HEK293 (cell line): ENCODE data around the gene SIDT1.
"Not testable (repeated sequence)": the region's sequence is repeated elsewhere in the genome, so short reads cannot be mapped to it uniquely, and the experiment has no call there.

ENCODE experiments used
- CTCF ChIA-PET: fragments of 350-600 bp; formaldehyde crosslinking; extraction: SDS; loops from one replicate; lab custom pipeline; 2021; ENCODE audit warnings: antibody characterized with exemption; lab: Yijun Ruan, JAX
- POLR2A ChIA-PET: fragments of 300-600 bp; formaldehyde crosslinking; extraction: SDS; loops from one replicate; lab custom pipeline; 2020; ENCODE audit warnings: antibody characterized with exemption, inconsistent platforms; lab: Yijun Ruan, JAX
- H3K27ac ChIP-seq: fragments of 200-500 bp; sonication (Bioruptor generic); 2 replicates; pipeline ENCODE4 v1.5.1; 2014; ENCODE audit warnings: low read depth, low read length, control low read depth, inconsistent platforms; ENCODE audit errors: extremely low read depth
- H3K36me3 ChIP-seq, 2 experiments: fragments of 200-500 bp in 1 of 2; sonication (Bioruptor generic) in 1 of 2; 1 replicate in 1 of 2; 2 replicates in 1 of 2; pipeline ENCODE4 v1.5.1; 2014 to 2017; ENCODE audit warnings: inconsistent platforms in 2 of 2, low read length in 2 of 2; ENCODE audit not compliant: control insufficient read depth in 2 of 2, insufficient read depth in 1 of 2
- H3K4me1 ChIP-seq: fragments of 200-500 bp; sonication (Bioruptor generic); 2 replicates; pipeline ENCODE4 v1.5.1; 2014; ENCODE audit warnings: mild to moderate bottlenecking, low read length, inconsistent platforms; ENCODE audit not compliant: control insufficient read depth, insufficient read depth
- H3K4me3 ChIP-seq: 2 replicates; pipeline ENCODE4 v1.5.1; 2011; ENCODE audit warnings: low read depth, mild to moderate bottlenecking, control low read depth, low read length, moderate library complexity
- H3K9me3 ChIP-seq: fragments of 200-500 bp; sonication (Bioruptor generic); 2 replicates; pipeline ENCODE4 v1.5.1; 2014; ENCODE audit warnings: low read depth, low read length, inconsistent platforms; ENCODE audit not compliant: control insufficient read depth, insufficient read depth
- GLIS1 ChIP-seq: fragments of 450-650 bp; formaldehyde crosslinking; IDR thresholded peaks from 2 replicates; pipeline ENCODE4 v1.5.1; 2016; ENCODE audit warnings: missing biosample characterization, missing genetic modification characterization
- SCRT2 ChIP-seq: fragments of 450-650 bp; formaldehyde crosslinking; IDR thresholded peaks from 2 replicates; pipeline ENCODE4 v1.5.1; 2016; ENCODE audit warnings: missing biosample characterization, missing genetic modification characterization
- ZBTB21 ChIP-seq: fragments of 450-650 bp; formaldehyde crosslinking; IDR thresholded peaks from 2 replicates; pipeline ENCODE4 v1.5.1; 2017; ENCODE audit warnings: missing biosample characterization, missing genetic modification characterization
- ZNF140 ChIP-seq: fragments of 450-650 bp; formaldehyde crosslinking; IDR thresholded peaks from 2 replicates; pipeline ENCODE4 v1.5.1; 2016; ENCODE audit warnings: missing biosample characterization, missing genetic modification characterization
- ZNF202 ChIP-seq: fragments of 450-650 bp; formaldehyde crosslinking; IDR thresholded peaks from 2 replicates; pipeline ENCODE4 v1.5.1; 2016; ENCODE audit warnings: missing biosample characterization, missing genetic modification characterization, borderline replicate concordance
- ZNF335 ChIP-seq: fragments of 450-650 bp; formaldehyde crosslinking; conservative IDR thresholded peaks from 2 replicates; pipeline ENCODE4 v1.5.1; 2016; ENCODE audit warnings: missing biosample characterization, missing genetic modification characterization
- ZNF366 ChIP-seq: fragments of 450-650 bp; formaldehyde crosslinking; conservative IDR thresholded peaks from 2 replicates; pipeline ENCODE4 v1.5.1; 2016; ENCODE audit warnings: missing biosample characterization, missing genetic modification characterization
- ZNF423 ChIP-seq: fragments of 450-650 bp; formaldehyde crosslinking; IDR thresholded peaks from 2 replicates; pipeline ENCODE4 v1.5.1; 2016; ENCODE audit warnings: missing biosample characterization, missing genetic modification characterization
- ZNF488 ChIP-seq: fragments of 450-650 bp; formaldehyde crosslinking; IDR thresholded peaks from 2 replicates; pipeline ENCODE4 v1.5.1; 2016; ENCODE audit warnings: missing biosample characterization, missing genetic modification characterization
- ZNF610 ChIP-seq: fragments of 450-650 bp; formaldehyde crosslinking; IDR thresholded peaks from 2 replicates; pipeline ENCODE4 v1.5.1; 2016; ENCODE audit warnings: missing biosample characterization, missing genetic modification characterization, borderline replicate concordance
- ZNF629 ChIP-seq: fragments of 450-650 bp; formaldehyde crosslinking; IDR thresholded peaks from 2 replicates; pipeline ENCODE4 v1.5.1; 2017; ENCODE audit warnings: missing biosample characterization, missing genetic modification characterization
- ZNF658 ChIP-seq: fragments of 450-650 bp; formaldehyde crosslinking; IDR thresholded peaks from 2 replicates; pipeline ENCODE4; 2016; ENCODE audit warnings: missing biosample characterization, missing genetic modification characterization
- ZNF677 ChIP-seq: fragments of 450-650 bp; IDR thresholded peaks from 2 replicates; pipeline ENCODE4 v1.5.0; 2018; ENCODE audit warnings: missing biosample characterization, mild to moderate bottlenecking, missing genetic modification characterization, moderate library complexity
- ZNF76 ChIP-seq: fragments of 450-650 bp; formaldehyde crosslinking; IDR thresholded peaks from 2 replicates; pipeline ENCODE4; 2016; ENCODE audit warnings: low read depth, missing biosample characterization, missing genetic modification characterization, borderline replicate concordance
- ZNF785 ChIP-seq: fragments of 450-650 bp; formaldehyde crosslinking; IDR thresholded peaks from 2 replicates; pipeline ENCODE4 v1.5.1; 2016; ENCODE audit warnings: missing biosample characterization, missing genetic modification characterization
- ZSCAN18 ChIP-seq: fragments of 450-650 bp; formaldehyde crosslinking; IDR thresholded peaks from 2 replicates; pipeline ENCODE4 v1.5.1; 2016; ENCODE audit warnings: missing biosample characterization, missing genetic modification characterization
- TF ChIP-seq, protein P1 (sequence below): fragments of 450-650 bp; formaldehyde crosslinking; IDR thresholded peaks from 2 replicates; pipeline ENCODE4; 2016; ENCODE audit warnings: missing biosample characterization, missing genetic modification characterization
- TF ChIP-seq, protein P2 (sequence below): fragments of 450-650 bp; formaldehyde crosslinking; IDR thresholded peaks from 2 replicates; pipeline ENCODE4 v1.5.1; 2016; ENCODE audit warnings: missing biosample characterization, missing genetic modification characterization, low read depth
- TF ChIP-seq, protein P3 (sequence below): fragments of 450-650 bp; formaldehyde crosslinking; IDR thresholded peaks from 2 replicates; pipeline ENCODE4 v1.5.1; 2016; ENCODE audit warnings: missing biosample characterization, missing genetic modification characterization
- TF ChIP-seq, protein P4 (sequence below): fragments of 450-650 bp; formaldehyde crosslinking; IDR thresholded peaks from 2 replicates; pipeline ENCODE4 v1.5.1; 2016; ENCODE audit warnings: missing biosample characterization, missing genetic modification characterization, low read depth
- TF ChIP-seq, protein P5 (sequence below): IDR thresholded peaks from 2 replicates; pipeline ENCODE4 v1.6.1; 2011; ENCODE audit warnings: mild to moderate bottlenecking, low read depth, low read length, borderline replicate concordance

The SIDT1 gene

GRCh38 chr3:113634782-113635474 is 102.6 kb downstream of the SIDT1 start:
- Histone ChIP-seq H3K36me3 (no peaks in the 10 kb centered on the region), H3K27ac (no peak overlapping the region), H3K9me3 (no peaks in the 10 kb centered on the region), H3K4me3 (no peak overlapping the region), H3K4me1 (no peaks in the 10 kb centered on the region)
- CTCF ChIA-PET, result interaction anchor here (0.9 kb wide), 1 partner anchor 89 kb away, joined by 3 read pairs; no protein-coding TSS in a partner anchor
- POLR2A ChIA-PET, result no interaction called here
- TF ChIP-seq SCRT2 (tag by site-specific recombination), result no peak
- TF ChIP-seq, protein P1, sequence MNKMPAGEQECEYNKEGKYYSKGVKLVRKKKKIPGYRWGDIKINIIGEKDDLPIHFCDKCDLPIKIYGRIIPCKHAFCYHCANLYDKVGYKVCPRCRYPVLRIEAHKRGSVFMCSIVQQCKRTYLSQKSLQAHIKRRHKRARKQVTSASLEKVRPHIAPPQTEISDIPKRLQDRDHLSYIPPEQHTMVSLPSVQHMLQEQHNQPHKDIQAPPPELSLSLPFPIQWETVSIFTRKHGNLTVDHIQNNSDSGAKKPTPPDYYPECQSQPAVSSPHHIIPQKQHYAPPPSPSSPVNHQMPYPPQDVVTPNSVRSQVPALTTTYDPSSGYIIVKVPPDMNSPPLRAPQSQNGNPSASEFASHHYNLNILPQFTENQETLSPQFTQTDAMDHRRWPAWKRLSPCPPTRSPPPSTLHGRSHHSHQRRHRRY (tag by site-specific recombination), result no peak
- TF ChIP-seq, protein P2, sequence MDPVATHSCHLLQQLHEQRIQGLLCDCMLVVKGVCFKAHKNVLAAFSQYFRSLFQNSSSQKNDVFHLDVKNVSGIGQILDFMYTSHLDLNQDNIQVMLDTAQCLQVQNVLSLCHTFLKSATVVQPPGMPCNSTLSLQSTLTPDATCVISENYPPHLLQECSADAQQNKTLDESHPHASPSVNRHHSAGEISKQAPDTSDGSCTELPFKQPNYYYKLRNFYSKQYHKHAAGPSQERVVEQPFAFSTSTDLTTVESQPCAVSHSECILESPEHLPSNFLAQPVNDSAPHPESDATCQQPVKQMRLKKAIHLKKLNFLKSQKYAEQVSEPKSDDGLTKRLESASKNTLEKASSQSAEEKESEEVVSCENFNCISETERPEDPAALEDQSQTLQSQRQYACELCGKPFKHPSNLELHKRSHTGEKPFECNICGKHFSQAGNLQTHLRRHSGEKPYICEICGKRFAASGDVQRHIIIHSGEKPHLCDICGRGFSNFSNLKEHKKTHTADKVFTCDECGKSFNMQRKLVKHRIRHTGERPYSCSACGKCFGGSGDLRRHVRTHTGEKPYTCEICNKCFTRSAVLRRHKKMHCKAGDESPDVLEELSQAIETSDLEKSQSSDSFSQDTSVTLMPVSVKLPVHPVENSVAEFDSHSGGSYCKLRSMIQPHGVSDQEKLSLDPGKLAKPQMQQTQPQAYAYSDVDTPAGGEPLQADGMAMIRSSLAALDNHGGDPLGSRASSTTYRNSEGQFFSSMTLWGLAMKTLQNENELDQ (tag by site-specific recombination), result no peak
- TF ChIP-seq ZNF658 (tag by site-specific recombination), result no peak
- TF ChIP-seq, protein P3, sequence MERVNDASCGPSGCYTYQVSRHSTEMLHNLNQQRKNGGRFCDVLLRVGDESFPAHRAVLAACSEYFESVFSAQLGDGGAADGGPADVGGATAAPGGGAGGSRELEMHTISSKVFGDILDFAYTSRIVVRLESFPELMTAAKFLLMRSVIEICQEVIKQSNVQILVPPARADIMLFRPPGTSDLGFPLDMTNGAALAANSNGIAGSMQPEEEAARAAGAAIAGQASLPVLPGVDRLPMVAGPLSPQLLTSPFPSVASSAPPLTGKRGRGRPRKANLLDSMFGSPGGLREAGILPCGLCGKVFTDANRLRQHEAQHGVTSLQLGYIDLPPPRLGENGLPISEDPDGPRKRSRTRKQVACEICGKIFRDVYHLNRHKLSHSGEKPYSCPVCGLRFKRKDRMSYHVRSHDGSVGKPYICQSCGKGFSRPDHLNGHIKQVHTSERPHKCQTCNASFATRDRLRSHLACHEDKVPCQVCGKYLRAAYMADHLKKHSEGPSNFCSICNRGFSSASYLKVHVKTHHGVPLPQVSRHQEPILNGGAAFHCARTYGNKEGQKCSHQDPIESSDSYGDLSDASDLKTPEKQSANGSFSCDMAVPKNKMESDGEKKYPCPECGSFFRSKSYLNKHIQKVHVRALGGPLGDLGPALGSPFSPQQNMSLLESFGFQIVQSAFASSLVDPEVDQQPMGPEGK, result no peak
- TF ChIP-seq ZNF366 (tag by site-specific recombination), result no peak
- no peak for TF ChIP-seq ZNF677 (tag by site-specific recombination)
- no peak for TF ChIP-seq ZBTB21 (tag by site-specific recombination)
- no peak for TF ChIP-seq ZNF335 (tag by site-specific recombination)
- TF ChIP-seq, protein P4, sequence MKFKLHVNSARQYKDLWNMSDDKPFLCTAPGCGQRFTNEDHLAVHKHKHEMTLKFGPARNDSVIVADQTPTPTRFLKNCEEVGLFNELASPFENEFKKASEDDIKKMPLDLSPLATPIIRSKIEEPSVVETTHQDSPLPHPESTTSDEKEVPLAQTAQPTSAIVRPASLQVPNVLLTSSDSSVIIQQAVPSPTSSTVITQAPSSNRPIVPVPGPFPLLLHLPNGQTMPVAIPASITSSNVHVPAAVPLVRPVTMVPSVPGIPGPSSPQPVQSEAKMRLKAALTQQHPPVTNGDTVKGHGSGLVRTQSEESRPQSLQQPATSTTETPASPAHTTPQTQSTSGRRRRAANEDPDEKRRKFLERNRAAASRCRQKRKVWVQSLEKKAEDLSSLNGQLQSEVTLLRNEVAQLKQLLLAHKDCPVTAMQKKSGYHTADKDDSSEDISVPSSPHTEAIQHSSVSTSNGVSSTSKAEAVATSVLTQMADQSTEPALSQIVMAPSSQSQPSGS (tag by site-specific recombination), result no peak
- no peak for TF ChIP-seq ZNF423 (tag by site-specific recombination)
- no peak for TF ChIP-seq ZNF76 (tag by site-specific recombination)
- TF ChIP-seq ZNF202 (tag by site-specific recombination), result no peak
- TF ChIP-seq GLIS1, result no peak

DNA sequence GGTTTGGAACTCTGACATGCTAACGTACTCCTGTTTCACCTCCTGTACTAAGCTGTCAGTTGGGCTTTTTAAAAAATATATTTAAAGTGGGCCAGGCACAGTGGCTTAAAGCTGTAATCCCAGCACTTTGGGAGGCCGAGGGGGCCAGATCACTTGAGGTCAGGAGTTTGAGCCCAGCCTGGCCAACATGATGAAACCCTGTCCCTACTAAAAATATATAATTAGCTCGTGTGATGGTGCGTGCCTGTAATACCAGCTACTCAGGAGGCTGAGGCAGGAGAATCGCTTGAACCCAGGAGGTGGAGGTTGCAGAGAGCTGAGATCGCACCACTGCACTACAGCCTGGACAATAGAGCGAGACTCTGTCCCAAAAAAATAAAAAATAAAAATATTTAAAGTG is 103.7 kb downstream of the SIDT1 start:
- H3K4me1 ChIP-seq, POLR2A ChIA-PET, H3K9me3 ChIP-seq, H3K36me3 ChIP-seq, H3K4me3 ChIP-seq, H3K27ac ChIP-seq: not testable (repeated sequence)
- CTCF ChIA-PET, result interaction anchor here (0.5 to 0.7 kb wide), 2 partner anchors 20 to 1447 kb away, joined by 3 read pairs; no protein-coding TSS in a partner anchor

GRCh38 chr3:113637756-113638155 is 105.4 kb downstream of the SIDT1 start:
- Histone ChIP-seq H3K36me3 (no peaks in the 10 kb centered on the region), H3K9me3 (no peaks in the 10 kb centered on the region), H3K4me3 (no peak overlapping the region), H3K27ac (no peak overlapping the region), H3K4me1 (no peaks in the 10 kb centered on the region)
- POLR2A ChIA-PET, result no interaction called here
- CTCF ChIA-PET, result no interaction called here
- TF ChIP-seq ZSCAN18, result no peak
- no peak for TF ChIP-seq ZNF488 (tag by site-specific recombination)
- TF ChIP-seq ZNF785 (tag by site-specific recombination), result no peak
- no peak for TF ChIP-seq ZNF629 (tag by site-specific recombination)
- no peak for TF ChIP-seq ZNF140 (tag by site-specific recombination)
- no peak for TF ChIP-seq ZNF610
- TF ChIP-seq, protein P5, sequence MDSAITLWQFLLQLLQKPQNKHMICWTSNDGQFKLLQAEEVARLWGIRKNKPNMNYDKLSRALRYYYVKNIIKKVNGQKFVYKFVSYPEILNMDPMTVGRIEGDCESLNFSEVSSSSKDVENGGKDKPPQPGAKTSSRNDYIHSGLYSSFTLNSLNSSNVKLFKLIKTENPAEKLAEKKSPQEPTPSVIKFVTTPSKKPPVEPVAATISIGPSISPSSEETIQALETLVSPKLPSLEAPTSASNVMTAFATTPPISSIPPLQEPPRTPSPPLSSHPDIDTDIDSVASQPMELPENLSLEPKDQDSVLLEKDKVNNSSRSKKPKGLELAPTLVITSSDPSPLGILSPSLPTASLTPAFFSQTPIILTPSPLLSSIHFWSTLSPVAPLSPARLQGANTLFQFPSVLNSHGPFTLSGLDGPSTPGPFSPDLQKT, result no peak
